ENCODE measurements around the gene C14orf132.

C14orf132 gene

GRCh38 chr14:96083667-96084320, 44.6 kb downstream of the C14orf132 start:
- TF ChIP-seq POLR2AphosphoS5 (IDR thresholded peaks at IDR 0.05; ENCODE audit: low read depth, low read length) (no peak), REST (IDR thresholded peaks at IDR 0.05; ENCODE audit: insufficient read depth in 1 of 2, low read depth in 2 of 2, low read length in 2 of 2) (no peak), SIN3A (IDR thresholded peaks at IDR 0.05; ENCODE audit: borderline replicate concordance, insufficient read depth, low read length) (no peak), FOXP2 (optimal IDR thresholded peaks at IDR 0.05; ENCODE audit: borderline replicate concordance, extremely low read depth, extremely low read length, insufficient read depth) (no peak), TAF1 (IDR thresholded peaks at IDR 0.05; ENCODE audit: borderline replicate concordance, insufficient read depth, low read length) (no peak)

GRCh38 chr14:96084796-96085195, 45.6 kb downstream of the C14orf132 start:
- TF ChIP-seq POLR2AphosphoS5 (IDR thresholded peaks at IDR 0.05; ENCODE audit: low read depth, low read length), result no peak
- no peak for TF ChIP-seq SIN3A (IDR thresholded peaks at IDR 0.05; ENCODE audit: borderline replicate concordance, insufficient read depth, low read length)
- no peak for TF ChIP-seq TAF1 (IDR thresholded peaks at IDR 0.05; ENCODE audit: borderline replicate concordance, insufficient read depth, low read length)
- TF ChIP-seq REST (IDR thresholded peaks at IDR 0.05; ENCODE audit: insufficient read depth in 1 of 2, low read depth in 2 of 2, low read length in 2 of 2), result no peak
- TF ChIP-seq FOXP2 (optimal IDR thresholded peaks at IDR 0.05; ENCODE audit: borderline replicate concordance, extremely low read depth, extremely low read length, insufficient read depth), result no peak

- TF ChIP-seq FOXP2 (optimal IDR thresholded peaks at IDR 0.05; ENCODE audit: borderline replicate concordance, extremely low read depth, extremely low read length, insufficient read depth) (no peak), TAF1 (IDR thresholded peaks at IDR 0.05; ENCODE audit: borderline replicate concordance, insufficient read depth, low read length) (no peak)
Observed at GRCh38 chr14:96085369-96085768, 46.2 kb downstream of the C14orf132 start.

- TF ChIP-seq FOXP2 (optimal IDR thresholded peaks at IDR 0.05; ENCODE audit: borderline replicate concordance, extremely low read depth, extremely low read length, insufficient read depth) (no peak), POLR2AphosphoS5 (IDR thresholded peaks at IDR 0.05; ENCODE audit: low read depth, low read length) (no peak), REST (IDR thresholded peaks at IDR 0.05; ENCODE audit: insufficient read depth in 1 of 2, low read depth in 2 of 2, low read length in 2 of 2) (no peak), SIN3A (IDR thresholded peaks at IDR 0.05; ENCODE audit: borderline replicate concordance, insufficient read depth, low read length) (no peak), TAF1 (IDR thresholded peaks at IDR 0.05; ENCODE audit: borderline replicate concordance, insufficient read depth, low read length) (no peak)
Observed at GRCh38 chr14:96086032-96086431, 46.9 kb downstream of the C14orf132 start.

GRCh38 chr14:96086574-96087077, 47.5 kb downstream of the C14orf132 start:
- TF ChIP-seq SIN3A (IDR thresholded peaks at IDR 0.05; ENCODE audit: borderline replicate concordance, insufficient read depth, low read length) (no peak), POLR2AphosphoS5 (IDR thresholded peaks at IDR 0.05; ENCODE audit: low read depth, low read length) (no peak), REST (IDR thresholded peaks at IDR 0.05; ENCODE audit: insufficient read depth in 1 of 2, low read depth in 2 of 2, low read length in 2 of 2) (no peak), TAF1 (IDR thresholded peaks at IDR 0.05; ENCODE audit: borderline replicate concordance, insufficient read depth, low read length) (no peak), FOXP2 (optimal IDR thresholded peaks at IDR 0.05; ENCODE audit: borderline replicate concordance, extremely low read depth, extremely low read length, insufficient read depth) (no peak)
